Stimulated activated CD4-positive, alpha-beta T cell treated with anti-CD3 and anti-CD28 coated beads, Interleukin-4, amount 100 ng/mL, for 24 hours (primary cell): Measurements from ENCODE around the gene PXDC1.
"Not testable (repeated sequence)": the region's sequence is repeated elsewhere in the genome, so short reads cannot be mapped to it uniquely, and the experiment has no call there.

Source experiments
- DNase-seq: peaks from one replicate; pipeline ENCODE4 v3.0.0-alpha.2; 2020

PXDC1 gene

GRCh38 chr6:3707751-3708412 lies 43.6 kb downstream of the PXDC1 start:
- DNase-seq, result no peak

GRCh38 chr6:3707024-3707423 lies 44.5 kb downstream of the PXDC1 start:
- no peak for DNase-seq

- DNase-seq, result no peak
Measured at GRCh38 chr6:3706547-3706946, 45.0 kb downstream of the PXDC1 start.

GRCh38 chr6:3701631-3702030 lies 49.9 kb downstream of the PXDC1 start:
- no peak for DNase-seq

GRCh38 chr6:3699231-3699630 lies 52.3 kb downstream of the PXDC1 start:
- no peak for DNase-seq

GRCh38 chr6:3698021-3698420 lies 53.5 kb downstream of the PXDC1 start:
- DNase-seq, result no peak

- no peak for DNase-seq
Measured at GRCh38 chr6:3697609-3698008, 53.9 kb downstream of the PXDC1 start.

GRCh38 chr6:3696525-3697088 lies 54.9 kb downstream of the PXDC1 start:
- no peak for DNase-seq

GRCh38 chr6:3695065-3695817 lies 56.3 kb downstream of the PXDC1 start:
- DNase-seq, result no peak

- DNase-seq, result no peak
Measured at GRCh38 chr6:3693831-3694230, 57.7 kb downstream of the PXDC1 start.

- DNase-seq, result no peak
Measured at GRCh38 chr6:3690506-3690905, 61.0 kb downstream of the PXDC1 start.

GRCh38 chr6:3687847-3688246 lies 63.7 kb downstream of the PXDC1 start:
- no peak for DNase-seq

GRCh38 chr6:3683331-3683730 lies 68.2 kb downstream of the PXDC1 start:
- DNase-seq, result no peak

- no peak for DNase-seq
Measured at GRCh38 chr6:3678946-3679345, 72.6 kb downstream of the PXDC1 start.

- not testable (repeated sequence) for DNase-seq
Measured at GRCh38 chr6:3677751-3678150, 73.8 kb downstream of the PXDC1 start.

GRCh38 chr6:3677351-3677750 lies 74.2 kb downstream of the PXDC1 start:
- DNase-seq, result not testable (repeated sequence)
